T47D (cell line): ENCODE results near the gene PCK2.
A peak's percentile ranks its signal among the peaks of the same experiment; 100 is the strongest.

ENCODE experiments used
- DNase-seq, 2 experiments: peaks; one replicate each; pipeline versions ENCODE4 v3.0.0 to v3.0.0-alpha.2; 2011 to 2012; ENCODE audit warnings: low read depth in 1 of 2, low spot score in 1 of 2
- JUND ChIP-seq: IDR thresholded peaks from 2 replicates; pipeline ENCODE4 v1.6.1; 2012; ENCODE audit warnings: low read depth
- in situ Hi-C: cut with HindIII; loops from 2 replicates; pipeline ENCODE4 v1.10.0; 2016; ENCODE audit warnings: low sequenced_read_pairs, low pct_unique_long_range_greater_than_20kb

Gene PCK2

DNA sequence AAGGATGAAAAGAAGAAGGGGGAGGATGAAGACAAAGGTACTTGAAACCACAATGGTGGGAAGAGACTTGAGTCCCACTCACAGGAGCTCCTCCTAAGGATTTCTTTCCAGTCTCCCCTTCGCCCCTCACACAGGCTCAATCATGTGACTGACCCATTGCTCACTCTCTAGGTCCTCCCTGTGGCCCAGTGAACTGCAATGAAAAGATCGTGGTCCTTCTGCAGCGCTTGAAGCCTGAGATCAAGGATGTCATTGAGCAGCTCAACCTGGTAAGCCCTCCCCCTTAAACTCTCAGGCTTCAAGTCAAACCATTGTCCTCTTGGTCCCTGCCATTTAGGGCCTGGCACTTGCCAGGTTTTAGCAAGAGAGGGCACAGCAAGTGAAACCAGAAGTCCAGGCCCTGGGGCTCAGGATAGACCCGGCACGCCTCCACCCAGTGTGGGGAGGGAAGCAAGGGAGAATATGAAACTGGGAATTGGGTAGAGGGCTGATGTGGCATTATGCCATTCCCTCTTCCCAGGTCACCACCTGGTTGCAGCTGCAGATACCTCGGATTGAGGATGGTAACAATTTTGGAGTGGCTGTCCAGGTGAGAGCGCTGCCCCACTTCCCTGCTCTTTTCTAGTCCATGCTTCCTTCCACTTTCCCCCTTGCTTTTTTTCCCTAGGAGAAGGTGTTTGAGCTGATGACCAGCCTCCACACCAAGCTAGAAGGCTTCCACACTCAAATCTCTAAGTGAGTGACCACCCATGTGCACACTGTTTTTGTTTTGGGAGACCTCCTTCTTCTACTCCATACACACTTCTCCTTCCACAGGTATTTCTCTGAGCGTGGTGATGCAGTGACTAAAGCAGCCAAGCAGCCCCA lies 43.7 kb downstream of the PCK2 start:
- DNase-seq: no peak
- in situ Hi-C loops: no loop called here

DNA sequence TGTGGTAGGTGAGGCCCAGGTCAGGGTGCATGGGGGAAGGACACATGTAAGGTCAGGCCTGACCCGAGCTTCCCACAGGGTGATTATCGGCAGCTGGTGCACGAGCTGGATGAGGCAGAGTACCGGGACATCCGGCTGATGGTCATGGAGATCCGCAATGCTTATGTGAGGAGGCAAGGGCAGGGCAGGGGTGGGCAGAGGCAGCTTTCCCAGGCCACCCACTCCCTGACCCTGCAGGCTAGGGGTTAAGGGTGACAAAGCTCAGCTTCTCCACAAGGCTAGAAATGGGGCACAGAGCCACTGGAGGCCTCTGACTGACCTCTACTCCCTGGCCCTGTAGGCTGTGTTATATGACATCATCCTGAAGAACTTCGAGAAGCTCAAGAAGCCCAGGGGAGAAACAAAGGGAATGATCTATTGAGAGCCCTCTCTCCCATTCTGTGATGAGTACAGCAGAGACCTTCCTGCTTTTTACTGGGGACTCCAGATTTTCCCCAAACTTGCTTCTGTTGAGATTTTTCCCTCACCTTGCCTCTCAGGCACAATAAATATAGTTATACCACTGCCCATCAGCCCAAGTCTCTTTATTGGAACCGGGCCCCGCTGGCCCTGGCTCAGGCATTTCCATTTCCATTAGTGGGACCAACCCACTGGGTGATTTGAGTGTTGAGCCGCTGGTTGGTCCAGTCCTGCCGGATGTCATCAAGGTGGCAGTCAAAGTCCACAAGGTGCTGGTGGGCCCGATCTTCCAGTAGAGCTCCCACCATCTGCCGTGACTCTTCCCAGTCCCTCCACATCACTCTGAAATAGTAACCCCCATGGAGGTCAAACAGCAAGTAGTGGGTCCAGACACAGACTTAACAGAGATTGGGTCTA lies 44.5 kb downstream of the PCK2 start:
- in situ Hi-C loops: no loop called here
- TF ChIP-seq JUND: no peak

More for the DNA sequence above, 43.7 kb downstream of the PCK2 start:
- no peak for TF ChIP-seq JUND

DNA sequence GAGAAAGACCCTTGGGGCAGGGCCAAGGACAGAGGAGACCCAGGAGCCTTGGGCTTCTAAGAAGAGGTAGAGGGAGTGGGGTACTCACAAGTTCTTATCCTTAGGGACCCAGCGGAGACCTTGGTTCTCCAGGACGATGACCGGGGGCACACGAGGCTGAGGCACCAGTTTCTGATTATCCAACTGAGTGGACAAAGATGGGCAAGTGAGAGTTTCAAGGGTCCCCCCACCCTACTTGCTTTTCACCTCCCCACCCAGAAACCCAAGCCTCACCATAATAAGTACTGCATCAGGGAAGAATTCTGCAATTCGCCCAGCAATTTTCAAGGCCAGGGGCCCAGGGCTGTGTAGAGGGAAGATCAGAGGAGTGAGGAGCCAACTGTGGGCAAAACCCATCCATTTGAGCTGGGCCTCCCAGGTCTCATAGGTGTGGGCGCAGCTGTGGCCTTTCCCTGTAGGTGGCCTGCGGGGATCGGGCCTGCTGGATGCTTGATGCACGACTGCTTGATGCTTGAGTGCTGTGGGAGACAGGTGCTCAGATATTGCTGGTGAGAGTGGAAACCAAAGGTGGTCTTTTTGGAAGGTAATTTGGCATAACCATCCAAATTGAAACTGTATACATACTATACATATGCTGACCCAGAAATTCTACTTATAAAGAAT lies 45.3 kb downstream of the PCK2 start:
- no peak for TF ChIP-seq JUND
- DNase-seq: peak in 1 of 2 experiments; percentile 35
- in situ Hi-C loops: no loop called here

More for the DNA sequence above, 44.5 kb downstream of the PCK2 start:
- no peak for DNase-seq

DNA sequence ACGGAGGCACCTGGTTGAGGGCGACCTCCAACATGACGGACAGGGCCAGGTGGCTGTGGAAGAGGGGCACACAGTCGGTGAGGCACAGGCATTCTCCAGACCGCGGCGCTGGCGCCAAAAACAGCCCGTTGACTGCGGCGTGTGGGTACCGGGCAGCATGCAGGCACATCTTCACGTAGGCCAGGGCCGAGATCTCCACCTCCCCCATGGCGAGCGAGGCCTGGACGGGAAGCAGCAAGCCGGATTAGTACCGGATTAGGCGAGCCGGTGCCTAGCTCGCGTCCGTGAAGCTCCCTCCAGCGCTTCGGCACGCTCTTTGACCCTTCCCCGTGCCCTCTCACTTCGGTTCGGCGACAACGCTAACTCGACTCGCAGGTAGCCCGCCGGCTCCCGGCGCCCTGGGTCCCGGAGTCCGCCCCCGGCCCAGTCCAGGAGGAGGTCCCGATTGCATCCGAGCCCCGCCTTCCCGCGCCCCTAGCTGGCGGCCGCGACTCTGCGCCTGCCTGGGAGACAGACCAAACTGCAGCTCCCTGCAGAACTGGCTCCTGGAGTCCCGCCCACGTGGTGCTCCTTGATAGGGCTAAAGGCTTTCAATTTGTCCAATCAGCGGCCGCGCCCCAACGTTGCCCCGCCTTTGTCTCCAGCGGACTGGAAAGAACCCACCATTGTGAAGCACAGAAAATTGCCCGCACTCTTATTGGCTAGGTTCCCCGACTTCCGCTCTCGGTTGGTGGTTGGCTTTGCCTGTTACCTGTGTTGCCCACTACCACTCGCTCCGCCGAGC lies 47.2 kb downstream of the PCK2 start, which contains the start of gene EMC9:
TSS of gene EMC9 (minus strand) at position 495 of the 784 bp plus-strand sequence. CDS start at position 208, 287 bp downstream.
- TF ChIP-seq JUND: no peak
- in situ Hi-C loops: no loop called here
- DNase-seq: peak; percentile 92 to 98

DNA sequence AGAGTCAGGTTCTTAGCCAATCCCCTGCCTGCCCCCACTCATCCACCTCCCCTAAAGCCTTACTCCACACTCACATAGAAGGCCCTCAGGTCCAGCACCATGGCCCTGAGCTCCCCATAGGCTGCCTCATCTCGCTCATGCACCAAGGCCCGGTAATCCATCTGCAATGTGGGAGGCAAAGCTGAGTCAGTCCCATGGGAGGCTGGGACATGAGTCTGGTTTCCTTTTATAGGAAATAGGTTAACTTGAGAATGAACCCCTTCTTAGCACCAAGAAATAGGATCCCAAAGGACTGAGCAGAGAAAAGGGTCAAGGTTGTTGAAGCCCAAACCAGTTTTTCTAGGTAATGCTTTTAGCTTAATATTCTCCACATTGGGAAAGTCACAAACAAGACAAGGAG lies 49.4 kb downstream of the PCK2 start:
- no peak for DNase-seq
- in situ Hi-C loops: no loop called here
- TF ChIP-seq JUND: no peak

DNA sequence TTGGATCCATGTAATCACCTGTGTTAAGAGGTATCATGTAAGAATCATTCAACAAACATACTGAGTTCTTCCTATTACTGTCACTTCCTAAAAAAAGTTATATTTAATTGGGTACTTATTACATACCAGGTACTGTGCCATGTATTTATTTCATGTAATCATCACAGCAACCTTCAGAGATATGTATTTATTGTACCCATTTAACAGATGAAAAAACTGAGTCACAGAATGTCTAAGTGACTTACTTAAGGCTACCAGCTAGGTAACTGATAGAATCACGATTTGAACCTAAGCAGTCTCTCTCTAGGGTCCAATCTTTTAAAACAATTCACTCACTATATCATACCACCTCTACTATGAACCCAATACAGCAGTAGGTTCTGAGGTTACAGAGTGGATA lies 50.3 kb downstream of the PCK2 start:
- in situ Hi-C loops: no loop called here
- DNase-seq: no peak
- no peak for TF ChIP-seq JUND

DNA sequence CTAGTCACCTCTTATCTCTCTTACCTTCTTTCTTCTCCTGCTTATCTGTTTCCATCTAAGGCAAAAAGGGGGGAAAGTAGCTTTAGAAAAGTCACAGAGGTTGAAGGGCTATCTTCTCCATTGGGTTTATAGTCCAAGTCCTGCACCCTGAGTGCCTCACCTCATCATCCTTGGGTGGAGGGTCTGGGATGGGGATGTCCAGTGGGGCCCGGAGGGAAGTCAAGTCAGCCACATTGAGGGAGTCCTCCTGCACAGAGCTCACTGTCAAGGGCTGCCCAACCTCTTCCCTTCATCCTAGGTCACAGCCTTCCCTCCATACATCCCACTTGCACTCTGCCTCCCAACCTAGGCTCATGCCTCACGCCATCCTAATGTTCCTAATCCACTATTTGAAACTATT lies 51.1 kb downstream of the PCK2 start:
- no peak for TF ChIP-seq JUND
- in situ Hi-C loops: no loop called here
- DNase-seq: no peak

DNA sequence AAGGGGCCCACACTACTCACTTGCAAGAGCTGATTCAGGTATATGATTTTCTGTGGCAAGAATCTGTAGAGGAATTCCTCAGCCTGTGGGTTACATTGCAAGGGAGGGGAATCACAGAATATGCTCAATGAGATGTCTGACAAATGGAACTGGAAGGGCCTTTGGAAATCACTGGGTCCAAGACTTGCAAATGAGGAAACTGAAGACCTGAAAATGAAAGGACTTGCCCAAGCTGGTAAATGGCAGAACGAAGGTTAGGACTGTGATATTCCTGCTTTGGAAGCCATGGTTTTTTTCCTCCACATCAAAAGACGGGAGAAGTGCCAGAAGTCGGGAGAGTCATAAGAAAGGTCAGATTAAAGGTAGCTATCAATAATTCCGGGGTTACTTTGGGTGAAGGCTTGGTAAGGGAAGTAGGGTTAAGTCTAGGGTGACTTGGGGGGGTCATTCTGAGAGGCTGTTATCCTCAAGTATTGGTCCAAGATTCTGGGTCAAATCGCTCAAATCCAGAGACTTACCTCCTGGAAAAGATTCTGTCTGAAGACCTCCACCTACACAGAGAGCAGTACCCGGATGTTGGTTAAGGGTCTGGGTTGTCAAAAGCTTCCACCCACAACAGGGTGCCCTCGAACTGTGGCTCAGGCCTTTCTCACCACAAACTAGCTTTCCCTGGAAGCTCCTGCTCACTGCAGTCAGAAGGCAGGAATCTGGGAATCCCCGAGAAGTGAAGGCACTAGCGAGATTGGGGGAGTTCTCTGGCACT lies 51.8 kb downstream of the PCK2 start:
- no peak for DNase-seq
- in situ Hi-C loops: no loop called here
- TF ChIP-seq JUND: no peak

DNA sequence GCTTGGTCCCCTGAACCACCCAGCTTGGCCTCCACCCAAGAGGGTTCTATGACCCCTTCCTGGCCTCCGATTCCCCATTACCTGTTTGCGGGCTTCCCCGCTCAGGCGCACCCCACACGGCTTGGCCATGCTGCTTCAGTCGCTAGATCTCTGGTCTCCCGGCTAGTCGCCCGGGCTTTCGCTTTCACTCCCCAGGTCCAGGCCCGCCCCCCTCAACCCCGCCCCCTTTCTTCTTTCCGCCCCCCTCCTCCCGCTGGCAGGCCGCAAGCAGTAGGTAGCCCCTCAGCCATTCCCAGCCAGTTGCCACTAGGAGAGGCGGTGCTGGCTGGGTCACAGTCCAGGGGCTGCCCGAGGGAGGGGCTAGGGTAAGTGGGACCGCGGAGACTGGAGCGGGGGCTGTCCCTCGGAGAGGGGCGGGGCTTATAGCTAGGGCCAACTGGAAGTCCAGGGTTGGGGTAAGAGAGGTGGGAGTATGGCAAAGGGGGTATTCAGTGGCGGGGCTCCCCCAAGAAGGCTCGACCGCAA lies 52.4 kb downstream of the PCK2 start, which contains the start of gene PSME2:
TSS of gene PSME2 (minus strand) at position 158 of the 525 bp plus-strand sequence. CDS start at position 129, 29 bp downstream.
- in situ Hi-C loops: no loop called here
- DNase-seq: peak; percentile 81 to 97
- TF ChIP-seq JUND: no peak

DNA sequence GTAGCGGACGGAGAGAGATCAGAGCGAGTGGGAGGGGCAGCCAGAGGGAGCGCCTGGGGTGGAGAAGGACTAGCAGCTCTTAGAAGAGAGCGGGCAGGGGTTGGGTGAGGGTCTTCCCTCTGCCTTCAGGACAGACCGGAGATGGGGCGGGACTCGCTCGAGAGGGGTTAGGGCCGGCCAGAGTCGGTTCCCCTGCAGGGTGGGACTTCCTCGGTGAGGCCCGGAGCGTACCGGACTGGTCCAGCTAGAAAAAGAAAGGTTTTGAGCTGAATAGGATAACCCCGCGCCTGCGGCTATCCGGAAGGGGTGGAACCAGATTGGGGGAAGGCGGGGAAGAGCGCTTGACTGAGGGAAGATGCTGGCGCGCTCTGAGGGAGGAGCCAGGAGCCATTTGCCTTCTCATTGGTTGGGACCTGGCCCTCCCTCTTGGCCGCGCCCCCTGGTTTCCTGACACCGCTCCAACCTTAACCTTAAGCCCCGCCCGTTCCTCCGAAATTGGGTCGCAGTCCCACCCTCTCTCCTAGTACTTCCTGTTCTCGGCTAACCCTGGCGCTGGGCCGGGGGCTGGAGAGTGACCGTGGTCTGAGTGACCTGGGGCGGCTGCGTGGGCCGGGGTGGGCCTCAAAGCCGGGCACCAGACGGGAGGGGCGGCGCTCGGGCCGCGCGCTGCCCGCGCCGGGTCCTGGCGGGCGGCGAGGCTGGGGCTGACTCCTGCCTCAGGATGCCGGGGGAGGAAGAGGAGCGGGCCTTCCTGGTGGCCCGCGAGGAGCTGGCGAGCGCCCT lies 53.1 kb downstream of the PCK2 start, which contains the start of gene RNF31:
TSS of gene RNF31 (plus strand) at position 521 of the 783 bp plus-strand sequence. CDS start at position 722, 201 bp downstream.
- DNase-seq: peak; percentile 74 to 98
- in situ Hi-C loops: no loop called here
- no peak for TF ChIP-seq JUND
